GM12892 (cell line): ENCODE data around the gene GP1BB.

Experiments used
- POLR2A ChIP-seq: IDR thresholded peaks from 2 replicates; pipeline ENCODE4 v1.6.1; 2011; ENCODE audit warnings: low read depth, low read length, control low read depth
- POLR2AphosphoS5 ChIP-seq: IDR thresholded peaks from 2 replicates; pipeline ENCODE4 v1.6.1; 2011; ENCODE audit warnings: low read depth, low read length, control low read depth

- no peak for TF ChIP-seq POLR2AphosphoS5
- no peak for TF ChIP-seq POLR2A
Measured at GRCh38 chr22:19686946-19687345, 36.4 kb upstream of the GP1BB start.
